GM19438 (cell line): ENCODE measurements around the gene ZNF77.
"Not testable (repeated sequence)": the region's sequence is repeated elsewhere in the genome, so short reads cannot be mapped to it uniquely, and the experiment has no call there.

Experiments used
- ATAC-seq: cut with Tn5 transposase; IDR thresholded peaks from one replicate; pipeline ENCODE4 v1.9.1; 2021; ENCODE audit warnings: low read depth; ENCODE audit not compliant: unreplicated experiment

Gene ZNF77

GRCh38 chr19:2973229-2973628 lies 28.5 kb upstream of the ZNF77 start:
- no peak for ATAC-seq

GRCh38 chr19:2970201-2970835 lies 25.5 kb upstream of the ZNF77 start:
- no peak for ATAC-seq

- no peak for ATAC-seq
Observed at GRCh38 chr19:2969104-2969504, 24.3 kb upstream of the ZNF77 start.

- ATAC-seq, result no peak
Observed at GRCh38 chr19:2967972-2968371, 23.2 kb upstream of the ZNF77 start.

- no peak for ATAC-seq
Observed at GRCh38 chr19:2964874-2965273, 20.1 kb upstream of the ZNF77 start.

- ATAC-seq, result not testable (repeated sequence)
Observed at GRCh38 chr19:2963631-2964030, 18.9 kb upstream of the ZNF77 start.

GRCh38 chr19:2963122-2963521 lies 18.4 kb upstream of the ZNF77 start:
- ATAC-seq, result no peak

- no peak for ATAC-seq
Observed at GRCh38 chr19:2962018-2962670, 17.4 kb upstream of the ZNF77 start.

- ATAC-seq, result no peak
Observed at GRCh38 chr19:2960120-2960519, 15.3 kb upstream of the ZNF77 start.

GRCh38 chr19:2957160-2957559 lies 12.4 kb upstream of the ZNF77 start:
- ATAC-seq, result no peak

GRCh38 chr19:2952953-2953481 lies 8.2 kb upstream of the ZNF77 start:
- ATAC-seq, result no peak

GRCh38 chr19:2950286-2951124 lies 5.7 kb upstream of the ZNF77 start:
- peak; percentile 86 for ATAC-seq

GRCh38 chr19:2949939-2950285 lies 5.1 kb upstream of the ZNF77 start:
- peak; percentile 18 for ATAC-seq

GRCh38 chr19:2945575-2946184 lies 909 bp upstream of the ZNF77 start:
- no peak for ATAC-seq

GRCh38 chr19:2944403-2944774 lies 382 bp downstream of the ZNF77 start:
- no peak for ATAC-seq

- no peak for ATAC-seq
Observed at GRCh38 chr19:2942928-2943640, 1.7 kb downstream of the ZNF77 start.

GRCh38 chr19:2935863-2936262 lies 8.9 kb downstream of the ZNF77 start:
- ATAC-seq, result not testable (repeated sequence)

- ATAC-seq, result no peak
Observed at GRCh38 chr19:2933490-2933910, 11.3 kb downstream of the ZNF77 start.

- no peak for ATAC-seq
Observed at GRCh38 chr19:2927032-2927430, 17.7 kb downstream of the ZNF77 start.

GRCh38 chr19:2926341-2927031 lies 18.3 kb downstream of the ZNF77 start:
- ATAC-seq, result no peak
